Natural killer cell treated with Interleukin-12 subunit alpha and Interleukin-12 subunit beta and Interleukin-15 and Interleukin-18, amount 100 ng/mL, for 72 hours (primary cell): ENCODE data around the gene ENC1. TPM values are rescaled to one million over a fixed set of nuclear protein-coding genes. Genes with fewer than 3 reads are reported as not detected.

ENCODE experiments used
- ATAC-seq, 2 donors: fragments of 150-1000 bp; cut with Tn5 transposase in 1 of 2; sonication (Bioruptor Pico), chemical (Tn5 transposase) in 1 of 2; 2 replicates each; pipeline ENCODE4 v1.10.0; 2021
- DNase-seq: peaks from one replicate; pipeline ENCODE4 v3.0.0; 2022; ENCODE audit warnings: low spot score
- H3K27ac Mint-ChIP-seq, 2 donors: 1 replicate in 1 of 2; 2 replicates in 1 of 2; pipeline ENCODE4 v1.8.0; 2022; ENCODE audit warnings: mixed read lengths in 2 of 2, mild to moderate bottlenecking in 1 of 2, moderate library complexity in 1 of 2
- H3K27me3 Mint-ChIP-seq, 2 donors: 1 replicate in 1 of 2; 2 replicates in 1 of 2; pipeline ENCODE4 v1.8.0; 2022; ENCODE audit warnings: mixed read lengths in 2 of 2
- H3K36me3 Mint-ChIP-seq: one replicate; pipeline ENCODE4 v1.8.0; 2022; ENCODE audit warnings: mixed read lengths
- H3K4me1 Mint-ChIP-seq, 2 donors: 1 replicate in 1 of 2; 2 replicates in 1 of 2; pipeline ENCODE4 v1.8.0; 2022; ENCODE audit warnings: low read depth in 2 of 2, mixed read lengths in 2 of 2, mild to moderate bottlenecking in 1 of 2
- H3K4me3 Mint-ChIP-seq: one replicate; pipeline ENCODE4 v1.8.0; 2022; ENCODE audit warnings: mixed read lengths
- H3K9me3 Mint-ChIP-seq: 2 replicates; pipeline ENCODE4 v1.8.0; 2022; ENCODE audit warnings: mixed read lengths
- total RNA-seq, 2 donors: library from RNA; stranded (reverse); gene quantifications; one replicate each; pipeline ENCODE4 v1.2.3, GENCODE V29; 2022

ENC1 gene
- total RNA-seq, 2 donors from 2014 or later, result 6.3 to 6.9 TPM

DNA sequence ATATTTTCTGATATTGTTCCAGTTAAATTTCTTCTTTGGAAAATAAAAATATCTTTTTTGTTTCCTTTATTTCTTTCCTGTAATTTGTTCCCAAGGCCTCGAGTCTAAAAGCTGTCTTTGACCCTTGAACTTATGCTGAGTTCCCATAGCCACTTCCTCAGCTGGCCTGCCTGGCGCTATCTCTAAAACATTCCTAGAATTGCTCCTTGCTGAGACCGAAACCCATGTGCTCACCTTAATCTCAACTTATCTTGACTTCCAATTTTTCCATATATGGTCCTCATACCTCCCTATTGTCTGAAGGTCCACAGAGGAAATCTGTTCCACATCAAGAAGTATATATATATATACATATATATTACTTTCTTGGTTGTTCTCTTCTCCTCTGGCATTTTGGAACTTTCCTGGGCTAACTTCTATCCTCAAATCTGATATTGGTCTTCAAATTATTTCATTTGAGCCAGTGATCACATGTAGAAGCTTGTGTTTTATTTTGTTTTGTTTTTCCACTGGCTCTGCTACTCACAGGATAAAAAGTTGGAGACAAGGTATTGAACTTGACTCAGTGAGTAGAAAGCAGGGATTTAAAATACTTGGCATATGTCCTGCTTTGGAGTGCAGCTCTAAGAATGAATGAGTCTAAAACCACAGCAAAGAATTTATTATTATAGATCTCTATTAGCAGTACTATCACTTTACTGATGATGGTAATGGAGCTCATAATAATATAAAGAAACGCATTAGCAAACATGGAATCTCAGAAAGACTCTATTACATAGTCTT, 45.2 kb downstream of the ENC1 start:
- DNase-seq (no peak), ATAC-seq (no peak)
- Mint-ChIP-seq H3K27ac (no peak overlapping the region), H3K4me3 (no peak overlapping the region), H3K27me3 (peaks cover 10 to 15% of the 10 kb centered on the region in 2 donors), H3K4me1 (peaks cover 0 to 7% of the 10 kb centered on the region in 2 donors), H3K36me3 (no peaks in the 10 kb centered on the region), H3K9me3 (no peaks in the 10 kb centered on the region)

DNA sequence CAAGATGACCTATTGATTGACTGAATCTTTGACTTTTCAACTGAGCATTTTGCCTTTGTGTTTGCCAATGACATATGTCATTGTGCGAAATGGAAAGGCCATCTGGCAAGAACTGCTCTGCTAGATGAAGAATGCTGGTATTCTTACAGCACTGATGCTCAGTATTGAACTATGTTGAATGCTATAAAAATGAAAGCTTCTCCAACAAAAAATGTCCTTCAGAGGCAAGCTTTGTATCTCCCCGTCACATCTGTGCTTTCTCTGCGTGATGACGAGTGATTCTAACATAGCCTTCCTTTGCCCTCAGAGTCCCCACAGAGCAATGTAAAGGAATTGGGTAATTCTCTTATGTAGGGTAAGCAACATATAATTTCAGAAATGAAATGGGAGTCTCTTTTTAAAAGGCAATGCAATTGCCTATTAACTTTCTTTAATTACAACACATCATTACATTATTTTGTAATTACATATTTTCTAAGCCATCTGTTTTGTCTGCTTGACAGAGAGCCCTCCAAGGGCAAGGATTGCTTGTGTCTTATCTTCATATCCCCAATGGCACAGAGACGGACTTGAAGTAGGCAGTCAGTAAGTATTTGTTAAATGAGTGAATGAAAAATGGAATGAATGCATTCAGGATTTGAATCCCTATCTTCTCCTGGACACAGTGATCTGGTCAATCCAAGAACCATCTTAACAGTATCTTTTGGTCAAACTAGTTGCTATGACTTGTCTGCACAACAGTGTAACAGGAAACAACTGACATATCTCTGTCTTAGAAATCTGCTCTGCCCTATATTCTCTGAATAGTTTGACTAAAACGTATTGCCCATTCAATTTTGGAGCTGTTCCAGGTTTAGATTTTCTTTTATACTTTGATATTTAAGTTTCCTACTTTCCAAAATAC, 46.1 kb downstream of the ENC1 start:
- ATAC-seq (no peak), DNase-seq (no peak)
- peaks cover 0 to 7% of the 10 kb centered on the region in 2 donors for H3K4me1 Mint-ChIP-seq
- no peak overlapping the region for H3K27ac Mint-ChIP-seq
- H3K27me3 Mint-ChIP-seq, result peaks cover 9 to 18% of the 10 kb centered on the region in 2 donors
- H3K9me3 Mint-ChIP-seq, result no peaks in the 10 kb centered on the region
- H3K36me3 Mint-ChIP-seq, result no peaks in the 10 kb centered on the region
- H3K4me3 Mint-ChIP-seq, result no peak overlapping the region

DNA sequence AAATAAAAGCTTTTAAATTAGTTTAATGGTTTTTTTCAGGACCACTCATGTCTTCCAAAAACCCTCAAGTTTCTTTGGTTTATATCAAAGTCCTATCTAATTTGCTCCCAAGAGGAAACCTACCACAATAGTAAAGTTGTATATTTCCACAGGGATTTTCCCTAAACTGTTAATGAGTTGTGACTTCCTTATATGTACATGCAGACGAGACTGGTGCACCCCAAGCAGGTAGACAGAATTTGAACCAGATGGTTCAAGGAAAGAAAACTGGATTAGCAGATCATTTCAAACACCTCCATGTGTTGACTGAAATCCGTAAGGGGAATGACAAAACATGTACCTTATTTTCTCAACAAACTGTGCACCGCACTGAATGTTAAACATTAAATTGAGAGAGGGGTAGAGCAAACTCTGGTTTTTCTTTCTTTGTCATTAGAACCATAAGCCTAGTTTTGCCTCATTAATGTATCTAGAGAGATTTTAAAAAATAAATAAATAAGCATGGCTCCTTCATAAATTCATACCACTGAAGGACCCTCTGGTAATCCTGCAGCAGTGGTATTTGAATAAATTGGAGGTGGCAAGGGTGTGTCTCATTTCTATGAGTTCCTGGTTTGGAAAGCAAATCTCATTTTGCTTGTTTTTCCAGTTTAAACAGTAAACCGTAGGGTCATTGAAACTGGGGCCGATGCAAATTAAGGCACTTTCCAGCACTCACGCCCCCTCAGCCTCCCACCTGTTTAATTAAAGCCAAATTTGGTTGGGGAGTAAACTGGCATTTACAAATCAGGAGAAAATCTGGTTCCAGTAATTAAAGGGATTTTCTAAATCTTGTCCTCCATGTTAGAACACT, 51.1 kb downstream of the ENC1 start:
- Mint-ChIP-seq H3K4me1 (peaks cover 8 to 11% of the 10 kb centered on the region in 2 donors), H3K27ac (no peak overlapping the region), H3K9me3 (no peaks in the 10 kb centered on the region), H3K4me3 (no peak overlapping the region), H3K36me3 (no peaks in the 10 kb centered on the region), H3K27me3 (peaks cover 12 to 16% of the 10 kb centered on the region in 2 donors)
- no peak for ATAC-seq
- no peak for DNase-seq

DNA sequence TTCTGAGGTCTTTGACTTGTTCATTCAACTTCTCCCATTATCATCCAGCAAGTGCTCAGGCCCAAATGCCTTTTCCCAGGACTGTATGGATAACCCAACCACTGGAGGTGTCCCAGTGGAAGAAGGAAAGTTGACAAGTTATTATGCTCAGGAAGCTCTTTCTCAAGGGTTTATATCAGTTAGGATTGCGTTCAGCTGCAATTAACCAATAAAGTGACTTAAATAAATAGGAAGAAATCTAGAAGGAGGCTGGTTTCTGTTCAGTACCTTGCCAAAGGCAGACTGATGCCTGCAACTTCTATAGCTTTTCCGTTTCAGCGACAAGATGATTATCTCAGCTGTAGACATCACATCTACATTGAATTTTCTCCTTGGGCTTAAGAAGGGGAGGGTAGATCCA, 52.1 kb downstream of the ENC1 start:
- H3K4me1 Mint-ChIP-seq, result peaks cover 8 to 11% of the 10 kb centered on the region in 2 donors
- H3K36me3 Mint-ChIP-seq, result no peaks in the 10 kb centered on the region
- H3K4me3 Mint-ChIP-seq, result no peak overlapping the region
- ATAC-seq (no peak), DNase-seq (no peak)
- H3K9me3 Mint-ChIP-seq, result no peaks in the 10 kb centered on the region
- H3K27me3 Mint-ChIP-seq, result peaks cover 12 to 16% of the 10 kb centered on the region in 2 donors
- H3K27ac Mint-ChIP-seq, result peak overlapping the region in 1 of 2 donors; percentile 15

DNA sequence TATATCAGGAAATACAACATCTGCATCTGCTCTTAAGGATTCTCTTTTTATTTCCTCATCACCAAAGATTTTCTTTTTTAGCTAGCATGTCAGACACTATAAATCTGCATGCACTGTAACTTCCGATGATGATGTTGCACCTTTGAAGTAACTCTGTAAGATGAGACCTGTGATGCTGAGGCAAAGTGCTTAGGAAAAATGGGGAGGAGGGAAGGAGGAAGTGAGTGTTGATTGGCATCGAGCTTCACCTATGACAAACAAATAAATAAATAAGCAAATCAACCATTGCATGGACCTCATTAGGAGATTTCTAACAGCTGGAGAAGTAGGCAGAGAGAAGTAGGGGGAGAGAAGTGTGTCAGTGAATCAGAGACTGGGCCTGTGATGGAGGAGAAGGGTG, 52.6 kb downstream of the ENC1 start:
- no peaks in the 10 kb centered on the region for H3K9me3 Mint-ChIP-seq
- peaks cover 8 to 11% of the 10 kb centered on the region in 2 donors for H3K4me1 Mint-ChIP-seq
- DNase-seq (no peak), ATAC-seq (no peak)
- no peak overlapping the region for H3K4me3 Mint-ChIP-seq
- no peaks in the 10 kb centered on the region for H3K36me3 Mint-ChIP-seq
- H3K27ac Mint-ChIP-seq, result peak overlapping the region in 1 of 2 donors; percentile 15
- H3K27me3 Mint-ChIP-seq, result peaks cover 12 to 16% of the 10 kb centered on the region in 2 donors

DNA sequence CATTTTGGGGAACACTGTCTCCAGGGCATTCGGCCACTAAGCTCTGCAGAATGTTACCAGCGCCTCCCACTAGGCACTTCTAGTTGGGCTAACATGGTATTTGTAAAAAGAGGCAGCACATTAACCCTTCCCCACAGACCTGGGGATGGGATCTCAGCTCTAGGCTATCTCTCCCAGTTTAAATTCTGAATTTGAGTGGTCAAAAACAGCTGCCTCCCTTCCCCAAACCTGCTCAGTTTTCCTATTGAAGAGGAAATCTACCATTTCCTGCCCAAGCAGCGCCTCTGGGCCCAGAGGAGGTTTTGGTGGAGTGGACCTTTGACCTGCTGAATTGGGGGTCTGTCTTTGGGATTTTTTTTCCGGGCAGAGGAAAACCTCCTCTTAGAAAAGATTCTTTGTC, 53.2 kb downstream of the ENC1 start:
- Mint-ChIP-seq H3K27me3 (peaks cover 12 to 16% of the 10 kb centered on the region in 2 donors), H3K4me3 (no peak overlapping the region), H3K9me3 (no peaks in the 10 kb centered on the region), H3K36me3 (no peaks in the 10 kb centered on the region), H3K27ac (no peak overlapping the region), H3K4me1 (peaks cover 8 to 10% of the 10 kb centered on the region in 2 donors)
- ATAC-seq (no peak), DNase-seq (no peak)

DNA sequence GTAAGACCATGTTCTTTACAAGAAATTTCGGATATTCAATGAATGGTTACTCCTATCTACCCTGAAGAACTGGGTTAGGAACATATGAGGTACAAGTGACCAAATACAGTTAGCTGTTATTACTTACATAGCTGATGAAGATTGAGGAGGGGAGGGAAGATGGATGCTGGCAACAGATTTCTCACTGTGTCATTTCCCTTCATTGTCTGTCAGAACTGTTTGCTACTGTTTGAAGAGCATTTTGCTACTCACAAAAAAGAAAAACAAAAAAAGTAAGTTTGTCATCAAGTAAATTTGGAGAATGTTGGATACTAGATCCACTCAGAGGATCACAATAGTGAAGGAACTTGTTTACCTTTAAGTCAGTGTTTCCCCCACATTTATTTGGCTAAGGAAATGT, 53.7 kb downstream of the ENC1 start:
- H3K9me3 Mint-ChIP-seq, result no peaks in the 10 kb centered on the region
- no peak for ATAC-seq
- H3K27me3 Mint-ChIP-seq, result peaks cover 12 to 16% of the 10 kb centered on the region in 2 donors
- H3K4me3 Mint-ChIP-seq, result no peak overlapping the region
- H3K36me3 Mint-ChIP-seq, result no peaks in the 10 kb centered on the region
- peaks cover 6 to 8% of the 10 kb centered on the region in 2 donors for H3K4me1 Mint-ChIP-seq
- H3K27ac Mint-ChIP-seq, result no peak overlapping the region
- DNase-seq, result no peak

DNA sequence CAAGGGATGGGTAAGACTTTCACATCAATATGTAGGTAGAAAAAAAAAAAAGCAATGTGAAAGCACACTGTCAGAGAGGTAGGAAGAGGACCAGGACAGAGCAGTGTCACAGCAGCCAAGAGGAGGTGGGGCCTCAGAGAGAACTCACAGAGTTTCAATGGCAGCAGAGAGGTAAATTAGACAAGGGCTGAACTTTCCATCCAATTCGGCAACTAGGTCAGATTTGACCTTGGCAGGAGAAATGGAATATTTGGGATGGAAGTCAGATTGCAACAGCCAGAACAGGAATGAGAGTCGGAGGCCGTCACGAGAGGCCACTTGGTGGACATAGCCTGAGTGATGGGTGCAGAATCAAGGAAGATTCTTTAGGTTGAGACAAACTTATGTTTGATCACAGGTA, 57.7 kb downstream of the ENC1 start:
- Mint-ChIP-seq H3K27me3 (peaks cover 0 to 7% of the 10 kb centered on the region in 2 donors), H3K9me3 (no peaks in the 10 kb centered on the region), H3K4me1 (peaks cover 21% of the 10 kb centered on the region in 2 donors), H3K27ac (no peak overlapping the region), H3K36me3 (no peaks in the 10 kb centered on the region), H3K4me3 (no peak overlapping the region)
- no peak for ATAC-seq
- DNase-seq, result no peak

DNA sequence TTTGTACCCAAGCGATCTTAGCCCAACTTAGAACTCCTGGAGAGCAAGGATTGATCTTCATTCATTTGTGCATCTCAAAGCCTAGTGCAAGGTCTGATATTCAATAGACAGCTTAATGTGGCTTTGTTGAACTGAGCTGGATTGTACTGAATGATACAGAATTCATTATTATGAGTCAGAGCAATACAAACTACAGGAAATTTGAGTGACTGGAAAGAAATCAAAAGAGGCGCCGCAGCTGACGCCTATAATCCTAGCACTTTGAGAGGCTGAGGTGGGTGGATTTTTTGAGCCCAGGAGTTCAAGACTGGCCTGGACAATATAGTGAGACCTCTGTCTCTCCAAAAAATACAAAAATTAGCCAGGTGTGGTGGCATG, 58.6 kb downstream of the ENC1 start:
- peaks cover 0 to 5% of the 10 kb centered on the region in 2 donors for H3K27me3 Mint-ChIP-seq
- DNase-seq (no peak), ATAC-seq (no peak)
- H3K4me1 Mint-ChIP-seq, result peaks cover 24 to 26% of the 10 kb centered on the region in 2 donors
- H3K27ac Mint-ChIP-seq, result no peak overlapping the region
- H3K4me3 Mint-ChIP-seq, result no peak overlapping the region
- no peaks in the 10 kb centered on the region for H3K36me3 Mint-ChIP-seq
- H3K9me3 Mint-ChIP-seq, result no peaks in the 10 kb centered on the region

DNA sequence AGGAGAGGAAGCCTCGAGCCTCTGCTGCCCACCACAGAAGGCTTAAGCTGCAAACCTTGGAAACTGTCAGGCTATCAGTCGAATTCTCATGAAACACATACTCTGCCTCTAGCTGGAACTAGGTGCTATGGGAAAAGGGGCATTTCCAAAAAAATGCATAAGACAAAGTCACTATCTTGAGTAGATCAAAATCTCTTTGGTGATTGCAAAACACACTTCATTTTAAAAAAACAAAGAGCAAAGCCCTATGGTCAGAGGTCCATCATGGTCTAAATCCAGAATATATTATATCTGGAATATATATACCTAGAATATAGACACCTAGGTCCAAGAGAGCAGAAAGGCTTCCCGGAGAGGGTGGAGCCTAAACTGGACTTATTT, 59.8 kb downstream of the ENC1 start:
- Mint-ChIP-seq H3K4me1 (peaks cover 34 to 38% of the 10 kb centered on the region in 2 donors), H3K27me3 (peaks cover 0 to 2% of the 10 kb centered on the region in 2 donors), H3K36me3 (no peaks in the 10 kb centered on the region), H3K4me3 (no peak overlapping the region), H3K9me3 (no peaks in the 10 kb centered on the region), H3K27ac (no peak overlapping the region)
- no peak for DNase-seq
- ATAC-seq, result no peak

DNA sequence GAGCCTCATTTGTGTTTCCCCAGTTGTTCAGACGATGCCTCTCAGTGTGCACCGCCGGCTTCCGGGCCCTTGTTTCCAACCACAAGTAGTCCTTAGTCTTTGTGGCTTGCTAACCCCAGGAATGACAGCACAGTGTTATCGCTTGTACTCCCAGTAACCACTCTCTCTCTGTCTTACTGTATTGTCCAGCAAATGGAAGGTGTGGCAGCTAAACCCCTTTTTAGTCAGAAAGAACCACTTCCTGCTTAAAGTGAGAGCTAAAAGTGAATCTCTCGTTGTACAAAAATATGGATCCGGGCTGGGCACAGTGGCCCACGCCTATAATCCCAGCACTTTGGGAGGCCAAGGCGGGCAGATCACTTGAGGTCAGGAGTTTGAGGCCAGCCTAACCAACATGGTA, 61.3 kb downstream of the ENC1 start:
- Mint-ChIP-seq H3K4me1 (peaks cover 31 to 38% of the 10 kb centered on the region in 2 donors), H3K36me3 (no peaks in the 10 kb centered on the region), H3K27me3 (no peaks in the 10 kb centered on the region), H3K4me3 (peak overlapping the region; percentile 65), H3K9me3 (no peaks in the 10 kb centered on the region), H3K27ac (peak overlapping the region; percentile 75 to 89)
- DNase-seq, result peak; percentile 81
- peak; percentile 94 to 95 for ATAC-seq

DNA sequence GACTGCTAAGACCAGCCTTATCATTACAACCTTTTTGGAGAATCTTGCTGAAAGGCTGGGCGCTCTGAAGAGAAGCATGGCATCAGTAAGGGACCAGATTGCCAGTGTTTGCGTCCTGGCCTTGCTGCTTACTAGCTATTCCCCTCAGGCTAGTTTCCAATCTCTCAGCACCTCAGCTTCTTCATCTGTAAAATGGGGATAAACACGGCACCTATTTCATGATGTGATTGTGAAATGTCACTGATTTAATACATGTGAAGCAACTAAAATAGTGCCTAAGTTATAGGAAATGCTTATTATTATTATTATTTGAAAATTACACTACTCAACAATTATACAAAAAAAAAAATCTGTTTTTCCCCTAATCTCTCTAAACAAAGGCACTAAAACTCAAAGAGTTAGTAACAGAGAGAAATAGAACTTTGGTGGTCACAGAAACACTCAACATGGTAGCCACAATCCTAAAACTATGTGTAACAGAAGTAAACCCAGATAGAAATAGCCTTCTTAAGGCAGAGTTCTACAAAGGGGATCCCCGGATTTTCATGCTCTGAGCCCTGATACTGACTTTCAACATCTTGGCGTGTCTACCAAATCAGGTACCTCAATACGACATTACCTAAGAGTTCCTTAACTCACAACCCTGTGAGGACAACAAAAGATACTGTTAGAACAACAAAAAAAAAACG, 62.0 kb downstream of the ENC1 start:
- H3K9me3 Mint-ChIP-seq, result no peaks in the 10 kb centered on the region
- H3K27ac Mint-ChIP-seq, result peak overlapping the region; percentile 75 to 89
- H3K27me3 Mint-ChIP-seq, result no peaks in the 10 kb centered on the region
- H3K4me1 Mint-ChIP-seq, result peaks cover 31 to 38% of the 10 kb centered on the region in 2 donors
- peak overlapping the region; percentile 65 for H3K4me3 Mint-ChIP-seq
- H3K36me3 Mint-ChIP-seq, result no peaks in the 10 kb centered on the region
- ATAC-seq (peak; percentile 25 to 41), DNase-seq (no peak)
